NCI-H2227 (cell line): ENCODE measurements around the gene ZNF337.
"Not testable (repeated sequence)": the region's sequence is repeated elsewhere in the genome, so short reads cannot be mapped to it uniquely, and the experiment has no call there.

Source experiments
- DNase-seq: peaks from one replicate; lab custom pipeline; 2025; ENCODE audit not compliant: unreplicated experiment; lab: John Stamatoyannopoulos, UW

The ZNF337 gene

DNA sequence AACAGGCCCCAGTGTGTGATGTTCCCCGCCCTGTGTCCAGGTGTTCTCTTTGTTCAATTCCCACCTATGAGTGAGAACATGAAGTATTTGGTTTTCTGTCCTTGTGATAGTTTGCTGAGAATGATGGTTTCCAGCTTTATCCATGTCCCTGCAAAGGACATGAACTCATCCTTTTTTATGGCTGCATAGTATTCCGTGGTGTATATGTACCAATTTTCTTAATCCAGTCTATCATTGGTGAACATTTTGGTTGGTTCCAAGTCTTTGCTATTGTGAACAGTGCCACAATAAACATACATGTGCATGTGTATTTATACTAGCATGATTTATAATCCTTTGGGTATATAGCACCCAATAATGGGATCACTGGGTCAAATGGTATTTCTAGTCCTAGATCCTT, 66.0 kb downstream of the ZNF337 start:
- not testable (repeated sequence) for DNase-seq

DNA sequence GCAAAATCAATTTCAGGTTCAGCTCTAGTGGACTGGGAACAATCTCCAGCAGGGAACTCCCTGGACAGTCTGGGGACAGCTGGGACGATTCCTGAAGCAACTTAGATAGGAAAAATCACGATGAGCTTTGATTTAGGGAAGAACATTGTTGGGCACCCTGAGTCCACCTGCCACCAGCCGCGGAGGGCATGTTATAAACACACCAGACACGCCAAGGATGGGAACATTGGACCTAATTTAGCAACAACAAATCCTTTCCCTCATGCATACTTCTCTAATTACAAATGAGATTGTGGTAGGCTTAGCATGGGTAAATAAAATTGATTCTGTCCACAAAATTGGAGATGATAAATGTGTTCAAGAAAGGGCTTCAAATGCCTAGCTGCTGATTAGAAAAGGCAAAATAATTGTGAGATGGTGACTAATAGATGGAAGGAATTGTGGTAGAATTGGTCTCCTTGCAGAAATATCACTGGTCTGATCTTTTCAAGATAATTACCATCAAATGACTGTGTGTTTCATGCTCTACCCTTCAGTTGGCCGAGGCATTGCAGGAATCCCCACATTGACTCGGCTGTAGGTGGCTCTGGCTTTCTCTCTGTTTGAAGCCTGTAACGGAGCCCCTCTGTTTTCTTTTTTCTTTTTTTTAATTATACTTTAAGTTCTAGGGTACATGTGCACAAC, 66.7 kb downstream of the ZNF337 start:
- no peak for DNase-seq

DNA sequence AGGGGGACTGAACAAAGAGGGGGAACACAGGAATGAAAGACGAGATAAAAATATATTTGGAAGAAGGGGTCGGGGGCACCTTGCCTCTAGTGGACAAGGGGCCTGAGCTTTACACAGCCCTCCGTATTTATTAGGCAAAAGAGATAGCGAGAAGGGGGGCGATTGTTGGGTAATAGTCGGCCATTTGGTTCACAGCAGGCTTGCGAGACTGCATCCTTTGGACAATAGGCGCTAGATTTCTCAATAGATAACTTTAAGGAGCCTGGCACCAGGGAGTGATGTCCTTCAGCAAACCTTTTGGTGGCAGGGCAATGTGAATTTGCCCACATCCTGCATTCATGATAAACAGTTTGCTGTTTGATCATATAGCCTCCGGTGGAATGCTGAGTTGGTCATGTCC, 69.9 kb downstream of the ZNF337 start:
- DNase-seq: no peak

DNA sequence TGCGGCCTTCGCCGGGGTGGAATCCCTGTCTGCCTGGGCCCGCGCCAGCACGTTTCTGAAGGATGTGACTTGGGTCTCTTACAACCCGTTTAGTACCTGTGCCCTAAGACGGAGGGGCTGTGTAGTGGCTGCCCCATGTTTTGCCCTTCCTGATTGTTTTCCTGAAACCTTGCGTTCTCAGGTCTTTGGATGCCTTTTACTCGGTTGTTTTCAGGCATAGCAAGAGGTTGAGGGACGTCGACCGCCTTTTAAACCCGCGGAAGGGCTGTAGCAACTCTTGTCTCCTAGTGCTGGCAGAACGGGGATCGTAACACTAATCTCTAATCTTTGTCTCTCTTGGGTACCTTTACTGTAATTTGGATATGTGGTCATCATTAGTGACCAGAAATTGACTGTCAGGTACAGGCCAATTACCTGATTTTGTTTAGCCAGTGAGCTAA, 72.1 kb downstream of the ZNF337 start:
- DNase-seq: no peak
